Omental fat pad (tissue), 4 donors: ENCODE measurements around the gene KCNQ1. TPM values are rescaled to one million over a fixed set of nuclear protein-coding genes. Genes with fewer than 3 reads are reported as not detected.

ENCODE experiments used
- ATAC-seq: fragments of 150-250 bp; one replicate; pipeline ENCODE4 v1.9.1; 2016; ENCODE audit warnings: mild to moderate bottlenecking, moderate library complexity; ENCODE audit not compliant: low FRiP score
- DNase-seq: peaks from one replicate; pipeline ENCODE4 v3.0.0-alpha.2; 2019; ENCODE audit warnings: low spot score
- total RNA-seq, 4 donors: library from RNA; depleted of rRNA; stranded (reverse); fragments of >200 nt; gene quantifications; one replicate each; pipeline ENCODE4 v1.1.0, GENCODE V29; 2016
- TF ChIP-seq, protein P1 (sequence below), 3 donors: fragments of 450-650 bp; IDR thresholded peaks; one replicate each; pipeline ENCODE4 v1.5.1; 2016 to 2017; ENCODE audit warnings: antibody characterized with exemption in 3 of 3, mild to moderate bottlenecking in 3 of 3, moderate library complexity in 2 of 3

The KCNQ1 gene
- total RNA-seq, 4 donors from 2014 or later, result 4.5 to 5.9 (median 5.2) TPM

DNA sequence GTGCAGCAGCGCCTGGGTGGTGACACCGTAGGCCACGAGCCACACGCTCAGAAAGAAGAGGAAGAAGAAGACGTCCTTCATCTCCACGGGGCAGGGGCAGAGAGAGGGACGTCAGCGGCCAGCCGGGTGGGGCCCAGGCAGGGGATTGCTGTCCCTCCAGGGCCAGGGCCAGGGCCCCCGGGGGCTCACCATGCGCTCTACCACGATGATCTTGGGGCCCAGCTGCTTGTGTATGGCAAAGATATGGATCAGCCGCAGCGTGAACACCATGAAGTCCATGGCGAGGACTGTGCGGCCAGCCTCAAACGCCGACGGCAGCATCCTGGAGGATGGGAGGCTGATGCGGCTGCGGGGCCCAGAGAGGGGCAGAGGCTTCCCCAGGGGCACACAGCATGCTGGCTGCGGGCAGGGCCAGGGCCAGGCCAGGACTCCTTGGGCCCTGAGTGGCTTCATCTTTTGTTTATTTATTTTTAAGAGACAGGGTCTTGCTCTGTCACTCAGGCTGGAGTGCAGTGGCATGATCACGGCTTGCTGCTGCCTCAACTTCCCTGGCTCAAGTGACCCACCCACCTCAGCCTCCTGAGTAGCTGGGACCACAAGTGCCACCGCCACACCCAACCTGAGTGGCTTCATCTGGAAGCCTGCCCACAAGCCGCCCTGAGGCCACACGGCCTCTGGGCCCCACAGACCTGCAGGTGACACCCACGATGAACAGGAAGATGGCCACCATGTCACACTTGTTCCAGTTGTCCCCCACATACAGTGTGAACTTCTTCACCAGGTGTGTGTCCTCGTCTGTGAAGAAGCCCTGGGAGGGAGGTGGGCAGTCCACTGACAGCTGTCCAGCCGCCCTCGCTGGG, 33.1 kb upstream of the KCNQ1 start:
- TF ChIP-seq, protein P1, sequence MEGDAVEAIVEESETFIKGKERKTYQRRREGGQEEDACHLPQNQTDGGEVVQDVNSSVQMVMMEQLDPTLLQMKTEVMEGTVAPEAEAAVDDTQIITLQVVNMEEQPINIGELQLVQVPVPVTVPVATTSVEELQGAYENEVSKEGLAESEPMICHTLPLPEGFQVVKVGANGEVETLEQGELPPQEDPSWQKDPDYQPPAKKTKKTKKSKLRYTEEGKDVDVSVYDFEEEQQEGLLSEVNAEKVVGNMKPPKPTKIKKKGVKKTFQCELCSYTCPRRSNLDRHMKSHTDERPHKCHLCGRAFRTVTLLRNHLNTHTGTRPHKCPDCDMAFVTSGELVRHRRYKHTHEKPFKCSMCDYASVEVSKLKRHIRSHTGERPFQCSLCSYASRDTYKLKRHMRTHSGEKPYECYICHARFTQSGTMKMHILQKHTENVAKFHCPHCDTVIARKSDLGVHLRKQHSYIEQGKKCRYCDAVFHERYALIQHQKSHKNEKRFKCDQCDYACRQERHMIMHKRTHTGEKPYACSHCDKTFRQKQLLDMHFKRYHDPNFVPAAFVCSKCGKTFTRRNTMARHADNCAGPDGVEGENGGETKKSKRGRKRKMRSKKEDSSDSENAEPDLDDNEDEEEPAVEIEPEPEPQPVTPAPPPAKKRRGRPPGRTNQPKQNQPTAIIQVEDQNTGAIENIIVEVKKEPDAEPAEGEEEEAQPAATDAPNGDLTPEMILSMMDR (IDR thresholded peaks at IDR 0.05), result no peak
- ATAC-seq (no peak), DNase-seq (no peak)

DNA sequence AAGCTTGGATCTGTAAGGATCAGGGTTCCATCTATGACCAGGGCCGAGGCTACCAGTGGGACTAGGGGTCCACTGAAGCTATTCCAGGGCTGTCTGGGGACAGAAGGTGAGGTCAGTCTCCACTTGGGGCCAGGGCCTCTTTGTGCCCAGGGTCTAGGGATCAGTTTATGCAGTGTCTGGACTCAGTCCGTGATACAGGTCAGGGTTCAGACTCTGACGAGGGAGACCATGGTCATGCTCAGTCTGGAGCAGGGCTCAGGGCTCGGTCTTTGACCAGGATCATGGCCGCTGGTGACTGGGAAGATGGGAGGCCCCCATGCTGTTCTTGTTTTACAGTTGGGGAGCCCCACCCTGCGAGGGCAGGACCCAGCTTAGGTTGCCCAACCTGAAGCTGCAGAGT, 32.5 kb upstream of the KCNQ1 start:
- ATAC-seq, result no peak
- TF ChIP-seq, protein P1 (IDR thresholded peaks at IDR 0.05), result no peak
- no peak for DNase-seq

DNA sequence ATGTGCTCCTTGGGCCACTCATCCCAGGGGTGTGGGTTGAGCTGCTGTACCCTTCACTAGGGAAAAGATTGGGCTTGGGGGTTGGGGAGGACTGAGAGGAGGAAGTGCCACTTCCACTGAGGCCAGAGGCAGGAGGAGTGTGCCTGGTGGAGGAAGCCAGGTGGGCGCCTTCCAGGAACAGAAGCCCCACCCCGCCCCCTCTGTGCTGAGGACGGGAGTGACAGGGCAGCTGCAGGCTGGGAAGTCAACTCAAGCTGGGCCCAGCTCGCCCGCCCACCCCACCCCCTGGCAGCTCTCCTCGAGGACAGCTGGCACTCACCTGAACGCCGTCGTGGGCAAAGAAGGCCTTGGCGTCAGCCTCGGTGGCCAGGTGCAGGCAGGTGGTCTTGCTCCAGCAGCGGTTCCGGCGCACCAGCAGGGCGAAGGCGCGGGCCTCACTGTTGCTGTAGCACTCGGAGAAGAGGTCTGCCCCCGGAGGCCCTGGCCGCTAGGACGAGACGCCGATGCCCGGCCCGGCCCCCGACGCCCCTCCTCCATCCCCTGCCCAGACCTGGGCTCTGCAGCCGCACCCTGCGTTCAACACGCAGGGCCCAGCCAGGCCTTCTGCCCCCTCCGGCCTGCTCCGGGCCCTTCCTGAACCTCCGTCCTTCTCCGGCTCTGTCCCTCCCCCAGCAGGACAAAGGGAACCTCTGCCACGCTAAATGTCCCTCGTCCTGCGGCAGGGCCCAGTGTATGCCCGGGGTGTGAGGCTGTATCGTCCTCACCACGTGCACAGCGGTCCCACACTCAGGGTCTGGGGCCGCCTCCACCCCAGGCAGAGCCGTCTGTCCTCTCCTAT, 30.8 kb upstream of the KCNQ1 start:
- TF ChIP-seq, protein P1 (IDR thresholded peaks at IDR 0.05), result no peak
- DNase-seq (no peak), ATAC-seq (no peak)

DNA sequence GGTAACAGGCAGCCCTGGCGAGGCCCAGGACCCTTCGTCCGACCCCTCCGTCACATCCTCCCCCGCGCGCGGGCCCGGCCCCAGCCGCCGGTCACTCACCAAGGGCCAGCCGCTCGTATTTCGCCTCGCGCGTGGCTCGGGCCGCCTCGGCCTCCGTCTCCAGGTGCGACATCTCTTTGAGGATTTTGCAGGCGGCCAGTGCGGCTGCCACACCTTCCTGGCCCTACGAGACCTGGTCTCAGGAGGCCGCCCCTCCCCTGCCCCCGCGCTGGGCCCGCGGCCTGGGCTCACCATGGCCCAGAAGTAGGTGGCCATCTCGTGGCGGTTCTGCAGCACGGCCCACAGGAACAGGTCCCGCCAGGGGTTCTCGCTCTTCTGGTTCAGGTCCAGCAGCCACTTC, 30.2 kb upstream of the KCNQ1 start:
- ATAC-seq (no peak), DNase-seq (no peak)
- TF ChIP-seq, protein P1 (IDR thresholded peaks at IDR 0.05), result no peak

DNA sequence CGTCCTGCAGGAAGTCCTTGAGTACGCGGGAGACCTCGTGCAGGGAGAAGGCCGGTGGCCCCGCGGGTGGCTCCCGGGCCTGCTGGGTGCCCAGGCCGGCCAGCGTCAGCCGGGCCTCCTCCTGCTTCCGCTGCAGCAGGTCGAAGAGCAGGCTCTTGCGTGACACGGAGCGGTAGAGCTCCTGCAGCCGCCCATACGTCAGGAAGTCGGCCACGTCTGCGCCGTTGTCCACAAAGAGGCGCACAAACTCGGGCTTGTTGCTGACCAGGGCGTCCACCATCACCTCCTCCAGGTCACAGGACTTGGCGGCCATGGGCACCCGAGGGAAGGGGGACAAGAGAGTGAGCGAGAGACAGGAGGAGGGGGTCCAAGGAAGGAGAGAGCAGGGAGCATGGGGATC, 29.6 kb upstream of the KCNQ1 start:
- ATAC-seq, result no peak
- TF ChIP-seq, protein P1 (IDR thresholded peaks at IDR 0.05), result no peak
- no peak for DNase-seq

DNA sequence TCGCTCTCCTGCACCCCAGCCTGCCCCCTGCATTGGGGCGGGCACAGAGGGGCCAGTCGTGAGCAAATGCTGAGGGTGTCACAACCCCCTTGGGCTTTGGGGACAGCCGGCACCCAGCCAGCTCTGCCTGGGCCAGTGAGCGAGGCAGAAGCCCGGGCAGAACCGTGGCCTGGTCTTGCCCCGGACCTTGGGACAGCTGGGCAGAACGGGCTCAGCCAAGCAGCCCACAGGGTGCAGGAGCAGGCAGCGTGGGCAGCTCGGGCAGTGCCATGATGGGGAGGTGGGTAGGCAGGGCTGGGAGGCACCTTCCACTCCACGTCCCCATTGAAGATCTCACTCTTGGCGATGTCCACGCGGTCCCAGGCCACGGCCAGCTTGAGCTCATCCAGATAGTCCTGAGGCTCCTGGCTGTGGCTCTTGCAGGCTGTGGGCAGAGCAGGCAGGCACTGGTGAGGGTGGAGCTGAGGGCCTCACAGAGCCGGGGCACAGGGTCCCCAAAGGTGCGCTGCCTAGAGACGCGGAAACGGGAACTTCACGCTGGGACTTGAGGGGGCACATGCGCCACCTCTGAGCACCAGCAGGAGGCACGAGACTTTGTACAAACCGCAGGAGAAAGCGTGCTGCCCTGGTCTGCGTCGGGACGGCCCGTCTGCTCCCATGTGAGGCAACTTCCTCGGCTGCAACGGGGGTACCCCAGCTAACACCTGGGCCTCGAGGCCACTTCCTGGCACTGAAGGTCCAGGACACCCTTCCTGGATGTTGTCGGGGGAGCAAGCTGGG, 29.0 kb upstream of the KCNQ1 start:
- TF ChIP-seq, protein P1 (IDR thresholded peaks at IDR 0.05), result no peak
- no peak for ATAC-seq

More for the DNA sequence above, 29.0 kb upstream of the KCNQ1 start:
- no peak for DNase-seq
